Liver (tissue), 9 donors: ENCODE data around the gene PAQR3. TPM values are rescaled to one million over a fixed set of nuclear protein-coding genes. Genes with fewer than 3 reads are reported as not detected.

Experiments used
- DNase-seq: peaks from one replicate; pipeline ENCODE4 v3.0.0-alpha.2; 2017; ENCODE audit warnings: low spot score
- H3K27ac ChIP-seq, 2 donors: one replicate each; pipeline ENCODE4 v1.7.0; 2013; ENCODE audit warnings: inconsistent platforms in 2 of 2, low read length in 2 of 2, control low read depth in 1 of 2, low read depth in 1 of 2, mild to moderate bottlenecking in 1 of 2
- H3K27me3 ChIP-seq, 4 donors: one replicate each; pipeline versions ENCODE4 v1.6.1 to v1.7.0; 2013; ENCODE audit warnings: low read length in 3 of 4, inconsistent platforms in 1 of 4, mild to moderate bottlenecking in 1 of 4, moderate library complexity in 1 of 4; ENCODE audit not compliant: control insufficient read depth in 4 of 4, insufficient read depth in 4 of 4
- H3K36me3 ChIP-seq, 4 donors: one replicate each; pipeline versions ENCODE4 v1.6.1 to v1.7.0; 2013; ENCODE audit warnings: low read length in 3 of 4, mild to moderate bottlenecking in 3 of 4, low read depth in 1 of 4, moderate library complexity in 1 of 4; ENCODE audit not compliant: control insufficient read depth in 4 of 4, insufficient read depth in 3 of 4
- H3K4me1 ChIP-seq, 4 donors: one replicate each; pipeline versions ENCODE4 v1.6.1 to v1.7.0; 2013; ENCODE audit warnings: low read length in 3 of 4, mild to moderate bottlenecking in 3 of 4, moderate library complexity in 1 of 4; ENCODE audit not compliant: control insufficient read depth in 4 of 4, insufficient read depth in 4 of 4
- H3K4me3 ChIP-seq, 3 donors: one replicate each; pipeline versions ENCODE4 v1.6.1 to v1.7.0; 2013; ENCODE audit warnings: low read length in 3 of 3, control low read depth in 1 of 3, low read depth in 1 of 3, mild to moderate bottlenecking in 1 of 3
- H3K9ac ChIP-seq, 2 donors: one replicate each; pipeline ENCODE4 v1.7.0; 2013; ENCODE audit warnings: low read length in 2 of 2, mild to moderate bottlenecking in 2 of 2, moderate library complexity in 2 of 2, control low read depth in 1 of 2, low read depth in 1 of 2
- H3K9me3 ChIP-seq, 4 donors: one replicate each; pipeline versions ENCODE4 v1.6.1 to v1.7.0; 2013; ENCODE audit warnings: low read length in 3 of 4; ENCODE audit not compliant: control insufficient read depth in 4 of 4
- EGR1 ChIP-seq, 2 donors: IDR thresholded peaks; 2 replicates each; pipeline ENCODE4 v1.6.1; 2016 to 2018; ENCODE audit warnings: antibody characterized with exemption in 2 of 2, low read depth in 2 of 2
- FOXA1 ChIP-seq: IDR thresholded peaks from 2 replicates; pipeline ENCODE4 v1.6.1; 2016; ENCODE audit warnings: antibody characterized with exemption
- GABPA ChIP-seq, 2 donors: IDR thresholded peaks in 1 of 2; conservative IDR thresholded peaks in 1 of 2; 2 replicates each; pipeline ENCODE4 v1.6.1; 2016; ENCODE audit warnings: antibody characterized with exemption in 2 of 2, mild to moderate bottlenecking in 1 of 2, moderate library complexity in 1 of 2
- HNF4A ChIP-seq, 2 donors: conservative IDR thresholded peaks; 2 replicates each; pipeline ENCODE4 v1.6.1; 2016; ENCODE audit warnings: antibody characterized with exemption in 2 of 2, mild to moderate bottlenecking in 2 of 2
- HNF4G ChIP-seq: IDR thresholded peaks from 2 replicates; pipeline ENCODE4 v1.6.1; 2016; ENCODE audit warnings: antibody characterized with exemption
- JUND ChIP-seq, 2 donors: IDR thresholded peaks; 2 replicates each; pipeline ENCODE4 v1.6.1; 2016; ENCODE audit warnings: antibody characterized with exemption in 2 of 2
- NR2F2 ChIP-seq: IDR thresholded peaks from 2 replicates; pipeline ENCODE4 v1.6.1; 2016; ENCODE audit warnings: antibody characterized with exemption
- RAD21 ChIP-seq, 2 donors: IDR thresholded peaks; 2 replicates each; pipeline ENCODE4 v1.6.1; 2016; ENCODE audit warnings: antibody characterized with exemption in 2 of 2, mild to moderate bottlenecking in 2 of 2
- RXRA ChIP-seq, 2 donors: IDR thresholded peaks; 2 replicates each; pipeline ENCODE4 v1.6.1; 2017 to 2018; ENCODE audit warnings: antibody characterized with exemption in 2 of 2, mild to moderate bottlenecking in 1 of 2
- SP1 ChIP-seq: IDR thresholded peaks from 2 replicates; pipeline ENCODE4 v1.6.1; 2018; ENCODE audit warnings: antibody characterized with exemption, mild to moderate bottlenecking
- TAF1 ChIP-seq: conservative IDR thresholded peaks from 2 replicates; pipeline ENCODE4 v1.6.1; 2016; ENCODE audit warnings: antibody characterized with exemption, mild to moderate bottlenecking
- YY1 ChIP-seq: IDR thresholded peaks from 2 replicates; pipeline ENCODE4 v1.6.1; 2016; ENCODE audit warnings: antibody characterized with exemption, mild to moderate bottlenecking
- WGBS: extraction: QIAGEN DNeasy Blood & Tissue Kit; methylation state at CpG from one replicate; pipeline ENCODE4 v1.1.7; 2013; 5-methylcytosine and 5-hydroxymethylcytosine counted together
- polyA plus RNA-seq, 2 donors: library from polyadenylated mRNA; stranded (reverse) in 1 of 2; unstranded in 1 of 2; fragments of 200-250 nt in 1 of 2; fragments of >200 nt in 1 of 2; fragmentation: Nextera tagmentation in 1 of 2; extraction: Ambion mirVana in 1 of 2; gene quantifications; one replicate each; pipeline versions ENCODE4 v1.2.1 to v1.2.3, GENCODE V29; 2013 to 2015
- total RNA-seq, 2 donors: library from RNA; depleted of rRNA; stranded (reverse); fragments of >200 nt; gene quantifications; one replicate each; pipeline ENCODE4 v1.2.3, GENCODE V29; 2014
- TF ChIP-seq, protein P1 (sequence below): IDR thresholded peaks from 2 replicates; pipeline ENCODE4 v1.6.1; 2016; ENCODE audit warnings: antibody characterized with exemption
- TF ChIP-seq, protein P2 (sequence below): IDR thresholded peaks from 2 replicates; pipeline ENCODE4 v1.6.1; 2016; ENCODE audit warnings: antibody characterized with exemption
- TF ChIP-seq, protein P3 (sequence below): fragments of 150-350 bp; IDR thresholded peaks from 2 replicates; pipeline ENCODE4 v1.5.1; 2017; ENCODE audit warnings: improper control_type of control experiment, low read depth, low read length; ENCODE audit not compliant: missing input control
- TF ChIP-seq, protein P4 (sequence below): IDR thresholded peaks from 2 replicates; pipeline ENCODE4 v1.6.1; 2016; ENCODE audit warnings: antibody characterized with exemption
- TF ChIP-seq, protein P5 (sequence below): IDR thresholded peaks from 2 replicates; pipeline ENCODE4 v1.6.1; 2016; ENCODE audit warnings: antibody characterized with exemption, mild to moderate bottlenecking
- donor health status: healthy.
- donor health status: healthy.
- donor health status: healthy.
- donor health status: healthy.
- donor health status: healthy.

Gene PAQR3
- total and polyA plus RNA-seq, 4 donors: 2.8 to 8.3 (median 5.6) TPM

DNA sequence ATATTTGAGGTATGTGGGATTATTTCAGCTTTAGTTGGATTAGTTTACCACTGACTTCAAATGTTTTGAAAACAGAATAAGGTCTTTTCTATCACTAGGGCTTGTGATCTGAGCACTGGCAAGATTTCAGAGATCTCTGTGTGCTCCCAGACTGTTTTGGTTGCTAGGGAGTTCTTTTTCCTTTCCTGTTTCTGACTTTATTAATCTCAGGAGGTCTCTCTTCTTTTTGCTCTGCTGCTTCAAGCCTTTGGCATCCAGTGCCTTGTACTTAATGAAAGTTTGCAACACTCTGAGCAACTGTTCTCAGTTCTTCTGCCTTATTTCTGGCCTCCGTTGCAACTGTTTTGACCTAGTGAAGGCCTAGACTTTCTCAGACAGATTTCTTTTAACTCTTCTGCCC, 32.1 kb upstream of the PAQR3 start:
- H3K27me3 ChIP-seq: no peaks in the 10 kb centered on the region
- H3K36me3 ChIP-seq: no peaks in the 10 kb centered on the region
- TF ChIP-seq, protein P1, sequence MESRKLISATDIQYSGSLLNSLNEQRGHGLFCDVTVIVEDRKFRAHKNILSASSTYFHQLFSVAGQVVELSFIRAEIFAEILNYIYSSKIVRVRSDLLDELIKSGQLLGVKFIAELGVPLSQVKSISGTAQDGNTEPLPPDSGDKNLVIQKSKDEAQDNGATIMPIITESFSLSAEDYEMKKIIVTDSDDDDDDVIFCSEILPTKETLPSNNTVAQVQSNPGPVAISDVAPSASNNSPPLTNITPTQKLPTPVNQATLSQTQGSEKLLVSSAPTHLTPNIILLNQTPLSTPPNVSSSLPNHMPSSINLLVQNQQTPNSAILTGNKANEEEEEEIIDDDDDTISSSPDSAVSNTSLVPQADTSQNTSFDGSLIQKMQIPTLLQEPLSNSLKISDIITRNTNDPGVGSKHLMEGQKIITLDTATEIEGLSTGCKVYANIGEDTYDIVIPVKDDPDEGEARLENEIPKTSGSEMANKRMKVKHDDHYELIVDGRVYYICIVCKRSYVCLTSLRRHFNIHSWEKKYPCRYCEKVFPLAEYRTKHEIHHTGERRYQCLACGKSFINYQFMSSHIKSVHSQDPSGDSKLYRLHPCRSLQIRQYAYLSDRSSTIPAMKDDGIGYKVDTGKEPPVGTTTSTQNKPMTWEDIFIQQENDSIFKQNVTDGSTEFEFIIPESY: no peak
- TF ChIP-seq TAF1 (no peak), RAD21 (IDR thresholded peaks at IDR 0.05) (no peak), GABPA (IDR thresholded peaks at IDR 0.05 in 1 of 2, conservative IDR thresholded peaks at IDR 0.05 in 1 of 2) (no peak), YY1 (no peak), NR2F2 (no peak), EGR1 (IDR thresholded peaks at IDR 0.05; ENCODE audit: low read depth in 2 of 2) (no peak), FOXA1 (no peak), SP1 (no peak), JUND (IDR thresholded peaks at IDR 0.05) (no peak), RXRA (IDR thresholded peaks at IDR 0.05) (no peak), HNF4A (conservative IDR thresholded peaks at IDR 0.05) (no peak), HNF4G (no peak)
- TF ChIP-seq, protein P2, sequence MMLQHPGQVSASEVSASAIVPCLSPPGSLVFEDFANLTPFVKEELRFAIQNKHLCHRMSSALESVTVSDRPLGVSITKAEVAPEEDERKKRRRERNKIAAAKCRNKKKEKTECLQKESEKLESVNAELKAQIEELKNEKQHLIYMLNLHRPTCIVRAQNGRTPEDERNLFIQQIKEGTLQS: no peak
- TF ChIP-seq, protein P3, sequence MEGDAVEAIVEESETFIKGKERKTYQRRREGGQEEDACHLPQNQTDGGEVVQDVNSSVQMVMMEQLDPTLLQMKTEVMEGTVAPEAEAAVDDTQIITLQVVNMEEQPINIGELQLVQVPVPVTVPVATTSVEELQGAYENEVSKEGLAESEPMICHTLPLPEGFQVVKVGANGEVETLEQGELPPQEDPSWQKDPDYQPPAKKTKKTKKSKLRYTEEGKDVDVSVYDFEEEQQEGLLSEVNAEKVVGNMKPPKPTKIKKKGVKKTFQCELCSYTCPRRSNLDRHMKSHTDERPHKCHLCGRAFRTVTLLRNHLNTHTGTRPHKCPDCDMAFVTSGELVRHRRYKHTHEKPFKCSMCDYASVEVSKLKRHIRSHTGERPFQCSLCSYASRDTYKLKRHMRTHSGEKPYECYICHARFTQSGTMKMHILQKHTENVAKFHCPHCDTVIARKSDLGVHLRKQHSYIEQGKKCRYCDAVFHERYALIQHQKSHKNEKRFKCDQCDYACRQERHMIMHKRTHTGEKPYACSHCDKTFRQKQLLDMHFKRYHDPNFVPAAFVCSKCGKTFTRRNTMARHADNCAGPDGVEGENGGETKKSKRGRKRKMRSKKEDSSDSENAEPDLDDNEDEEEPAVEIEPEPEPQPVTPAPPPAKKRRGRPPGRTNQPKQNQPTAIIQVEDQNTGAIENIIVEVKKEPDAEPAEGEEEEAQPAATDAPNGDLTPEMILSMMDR: no peak
- TF ChIP-seq, protein P4, sequence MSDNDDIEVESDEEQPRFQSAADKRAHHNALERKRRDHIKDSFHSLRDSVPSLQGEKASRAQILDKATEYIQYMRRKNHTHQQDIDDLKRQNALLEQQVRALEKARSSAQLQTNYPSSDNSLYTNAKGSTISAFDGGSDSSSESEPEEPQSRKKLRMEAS: no peak
- TF ChIP-seq, protein P5, sequence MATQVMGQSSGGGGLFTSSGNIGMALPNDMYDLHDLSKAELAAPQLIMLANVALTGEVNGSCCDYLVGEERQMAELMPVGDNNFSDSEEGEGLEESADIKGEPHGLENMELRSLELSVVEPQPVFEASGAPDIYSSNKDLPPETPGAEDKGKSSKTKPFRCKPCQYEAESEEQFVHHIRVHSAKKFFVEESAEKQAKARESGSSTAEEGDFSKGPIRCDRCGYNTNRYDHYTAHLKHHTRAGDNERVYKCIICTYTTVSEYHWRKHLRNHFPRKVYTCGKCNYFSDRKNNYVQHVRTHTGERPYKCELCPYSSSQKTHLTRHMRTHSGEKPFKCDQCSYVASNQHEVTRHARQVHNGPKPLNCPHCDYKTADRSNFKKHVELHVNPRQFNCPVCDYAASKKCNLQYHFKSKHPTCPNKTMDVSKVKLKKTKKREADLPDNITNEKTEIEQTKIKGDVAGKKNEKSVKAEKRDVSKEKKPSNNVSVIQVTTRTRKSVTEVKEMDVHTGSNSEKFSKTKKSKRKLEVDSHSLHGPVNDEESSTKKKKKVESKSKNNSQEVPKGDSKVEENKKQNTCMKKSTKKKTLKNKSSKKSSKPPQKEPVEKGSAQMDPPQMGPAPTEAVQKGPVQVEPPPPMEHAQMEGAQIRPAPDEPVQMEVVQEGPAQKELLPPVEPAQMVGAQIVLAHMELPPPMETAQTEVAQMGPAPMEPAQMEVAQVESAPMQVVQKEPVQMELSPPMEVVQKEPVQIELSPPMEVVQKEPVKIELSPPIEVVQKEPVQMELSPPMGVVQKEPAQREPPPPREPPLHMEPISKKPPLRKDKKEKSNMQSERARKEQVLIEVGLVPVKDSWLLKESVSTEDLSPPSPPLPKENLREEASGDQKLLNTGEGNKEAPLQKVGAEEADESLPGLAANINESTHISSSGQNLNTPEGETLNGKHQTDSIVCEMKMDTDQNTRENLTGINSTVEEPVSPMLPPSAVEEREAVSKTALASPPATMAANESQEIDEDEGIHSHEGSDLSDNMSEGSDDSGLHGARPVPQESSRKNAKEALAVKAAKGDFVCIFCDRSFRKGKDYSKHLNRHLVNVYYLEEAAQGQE: no peak
- no peak overlapping the region for H3K9ac ChIP-seq
- H3K27ac ChIP-seq: no peak overlapping the region
- no peaks in the 10 kb centered on the region for H3K9me3 ChIP-seq
- no peak for DNase-seq
- H3K4me1 ChIP-seq: no peaks in the 10 kb centered on the region
- 74% methylated on average over 1 of the region's 1 CpG for WGBS
- H3K4me3 ChIP-seq: no peak overlapping the region
